ENCODE results near the gene FCHO2. TPM values are rescaled to one million over a fixed set of nuclear protein-coding genes. Genes with fewer than 3 reads are reported as not detected.
"Not testable (repeated sequence)": the region's sequence is repeated elsewhere in the genome, so short reads cannot be mapped to it uniquely, and the experiment has no call there.

FCHO2 gene
- total and polyA plus RNA-seq, 2 of the 4 experiments (the other 2 are of a cell fraction), result 6.1 to 23.5 TPM

- H4K5ac ChIP-seq (ENCODE audit: low read depth, low read length); H3K9me3 ChIP-seq (ENCODE audit: control insufficient read depth, insufficient read depth, low read length); in situ Hi-C loops (cut with MboI; ENCODE audit: low sequenced_read_pairs); H2BK5ac ChIP-seq (ENCODE audit: low read depth, low read length, poor library complexity, severe bottlenecking); H3K27ac ChIP-seq (ENCODE audit: insufficient read depth, low read length); H3K18ac ChIP-seq (ENCODE audit: low read depth, low read length); H3K14ac ChIP-seq (replicated peaks; ENCODE audit: low read depth, low read length); DNase-seq; H4K91ac ChIP-seq (ENCODE audit: insufficient read depth, low read depth, low read length); H3K56ac ChIP-seq (ENCODE audit: extremely low read depth, insufficient read depth, low read length); H4K8ac ChIP-seq (ENCODE audit: low read depth in 2 of 2, low read length in 2 of 2); H2AK5ac ChIP-seq (ENCODE audit: low read depth, low read length); intact Hi-C loops (cut with micrococcal nuclease); H2BK20ac ChIP-seq (ENCODE audit: low read depth, low read length); H2AK9ac ChIP-seq (replicated peaks; ENCODE audit: low read depth, low read length, poor library complexity); H3K27me3 ChIP-seq (ENCODE audit: control insufficient read depth, insufficient read depth, low read length); ATAC-seq (ENCODE audit: low read depth); POLR2A ChIA-PET (ENCODE audit: unreplicated experiment); H3K9me1 ChIP-seq (ENCODE audit: insufficient read depth, low read length); H2BK15ac ChIP-seq (ENCODE audit: low read depth, low read length); H3K4ac ChIP-seq (ENCODE audit: low read depth, low read length); BruUV-seq (replicated peaks); H3K36me3 ChIP-seq (ENCODE audit: control insufficient read depth, insufficient read depth, low read length); H3K9ac ChIP-seq (ENCODE audit: low read depth, low read length); H2BK120ac ChIP-seq (ENCODE audit: low read depth, low read length); H3K4me2 ChIP-seq (ENCODE audit: low read depth, low read length); H3K4me3 ChIP-seq (ENCODE audit: insufficient read depth, low read depth, low read length); H4K20me1 ChIP-seq (ENCODE audit: insufficient read depth, low read length); H3K23ac ChIP-seq (ENCODE audit: low read depth, low read length); dilution Hi-C loops (cut with HindIII; ENCODE audit: low sequenced_read_pairs, unreplicated experiment); H3K4me1 ChIP-seq (ENCODE audit: control insufficient read depth, insufficient read depth, low read length); CTCF ChIA-PET; H2AFZ ChIP-seq (replicated peaks; ENCODE audit: low read length, poor library complexity): not testable (repeated sequence)
- WGBS, 2 experiments (ENCODE audit: extremely low coverage in 2 of 2, insufficient read length in 1 of 2), result no CpG with 5 or more reads among the region's 5 CpGs
- peaks cover 12 to 26% of the 10 kb centered on the region in 2 experiments for H3K79me1 ChIP-seq (ENCODE audit: low read depth in 1 of 2, low read length in 2 of 2)
Observed at GRCh38 chr5:72974481-72974880, 18.6 kb downstream of the FCHO2 start.

GRCh38 chr5:72976810-72977209, 21.0 kb downstream of the FCHO2 start:
- H3K14ac ChIP-seq (replicated peaks; ENCODE audit: low read depth, low read length); H4K8ac ChIP-seq (ENCODE audit: low read depth in 2 of 2, low read length in 2 of 2); H3K36me3 ChIP-seq (ENCODE audit: control insufficient read depth, insufficient read depth, low read length); H3K4me3 ChIP-seq (ENCODE audit: insufficient read depth, low read depth, low read length); H4K5ac ChIP-seq (ENCODE audit: low read depth, low read length); H2BK120ac ChIP-seq (ENCODE audit: low read depth, low read length); H3K4me2 ChIP-seq (ENCODE audit: low read depth, low read length); H4K20me1 ChIP-seq (ENCODE audit: insufficient read depth, low read length); H2AFZ ChIP-seq (replicated peaks; ENCODE audit: low read length, poor library complexity); H3K27me3 ChIP-seq (ENCODE audit: control insufficient read depth, insufficient read depth, low read length); DNase-seq; H3K4ac ChIP-seq (ENCODE audit: low read depth, low read length); H2BK15ac ChIP-seq (ENCODE audit: low read depth, low read length); ATAC-seq (ENCODE audit: low read depth); H3K9me3 ChIP-seq (ENCODE audit: control insufficient read depth, insufficient read depth, low read length); H2AK9ac ChIP-seq (replicated peaks; ENCODE audit: low read depth, low read length, poor library complexity); H3K23ac ChIP-seq (ENCODE audit: low read depth, low read length); H3K56ac ChIP-seq (ENCODE audit: extremely low read depth, insufficient read depth, low read length); H3K9me1 ChIP-seq (ENCODE audit: insufficient read depth, low read length); intact Hi-C loops (cut with micrococcal nuclease); H3K9ac ChIP-seq (ENCODE audit: low read depth, low read length); H2AK5ac ChIP-seq (ENCODE audit: low read depth, low read length); H2BK20ac ChIP-seq (ENCODE audit: low read depth, low read length); H3K18ac ChIP-seq (ENCODE audit: low read depth, low read length); dilution Hi-C loops (cut with HindIII; ENCODE audit: low sequenced_read_pairs, unreplicated experiment); POLR2A ChIA-PET (ENCODE audit: unreplicated experiment); H3K27ac ChIP-seq (ENCODE audit: insufficient read depth, low read length); BruUV-seq (replicated peaks); H3K4me1 ChIP-seq (ENCODE audit: control insufficient read depth, insufficient read depth, low read length); CTCF ChIA-PET; H2BK5ac ChIP-seq (ENCODE audit: low read depth, low read length, poor library complexity, severe bottlenecking); H4K91ac ChIP-seq (ENCODE audit: insufficient read depth, low read depth, low read length); in situ Hi-C loops (cut with MboI; ENCODE audit: low sequenced_read_pairs): not testable (repeated sequence)
- WGBS, 2 experiments (ENCODE audit: extremely low coverage in 2 of 2, insufficient read length in 1 of 2), result no CpG with 5 or more reads among the region's 1 CpG
- peaks cover 7 to 30% of the 10 kb centered on the region in 2 experiments; a peak in 3 of 4 replicates for H3K79me1 ChIP-seq (ENCODE audit: low read depth in 1 of 2, low read length in 2 of 2)

Data from IMR-90 (cell line).